ENCODE results near the gene HBG1.

DNA sequence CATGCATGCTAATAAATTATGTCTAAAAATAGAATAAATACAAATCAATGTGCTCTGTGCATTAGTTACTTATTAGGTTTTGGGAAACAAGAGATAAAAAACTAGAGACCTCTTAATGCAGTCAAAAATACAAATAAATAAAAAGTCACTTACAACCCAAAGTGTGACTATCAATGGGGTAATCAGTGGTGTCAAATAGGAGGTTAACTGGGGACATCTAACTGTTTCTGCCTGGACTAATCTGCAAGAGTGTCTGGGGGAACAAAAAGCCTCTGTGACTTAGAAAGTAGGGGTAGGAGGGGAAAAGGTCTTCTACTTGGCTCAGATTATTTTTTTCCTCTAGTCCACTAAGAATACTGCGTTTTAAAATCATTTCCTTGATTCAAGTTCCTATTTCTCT is 22.0 kb downstream of the HBG1 start:
- TF ChIP-seq SP1 (IDR thresholded peaks at IDR 0.05) (no peak), FOXK2 (IDR thresholded peaks at IDR 0.05) (no peak), ELF4 (IDR thresholded peaks at IDR 0.05) (no peak), FOXA1 (IDR thresholded peaks at IDR 0.05) (no peak), L3MBTL2 (conservative IDR thresholded peaks at IDR 0.05) (no peak), HDGF (IDR thresholded peaks at IDR 0.05; ENCODE audit: borderline replicate concordance) (no peak), FOXM1 (IDR thresholded peaks at IDR 0.05; ENCODE audit: borderline replicate concordance) (no peak), ZNF384 (IDR thresholded peaks at IDR 0.05) (no peak), BHLHE40 (IDR thresholded peaks at IDR 0.05; ENCODE audit: borderline replicate concordance) (no peak), SUZ12 (IDR thresholded peaks at IDR 0.05) (no peak)
- TF ChIP-seq, protein P1, sequence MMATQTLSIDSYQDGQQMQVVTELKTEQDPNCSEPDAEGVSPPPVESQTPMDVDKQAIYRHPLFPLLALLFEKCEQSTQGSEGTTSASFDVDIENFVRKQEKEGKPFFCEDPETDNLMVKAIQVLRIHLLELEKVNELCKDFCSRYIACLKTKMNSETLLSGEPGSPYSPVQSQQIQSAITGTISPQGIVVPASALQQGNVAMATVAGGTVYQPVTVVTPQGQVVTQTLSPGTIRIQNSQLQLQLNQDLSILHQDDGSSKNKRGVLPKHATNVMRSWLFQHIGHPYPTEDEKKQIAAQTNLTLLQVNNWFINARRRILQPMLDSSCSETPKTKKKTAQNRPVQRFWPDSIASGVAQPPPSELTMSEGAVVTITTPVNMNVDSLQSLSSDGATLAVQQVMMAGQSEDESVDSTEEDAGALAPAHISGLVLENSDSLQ (IDR thresholded peaks at IDR 0.05): no peak
